ENCODE data around the gene NR5A1.

GRCh38 chr9:124468061-124468740 lies 39.0 kb downstream of the NR5A1 start:
- no peak for TF ChIP-seq CTCF (IDR thresholded peaks at IDR 0.05)
- no peak for TF ChIP-seq EZH2 (IDR thresholded peaks at IDR 0.05)
